BLaER1 (cell line): ENCODE measurements around the gene TET1.
A peak's percentile ranks its signal among the peaks of the same experiment; 100 is the strongest.
"Not testable (repeated sequence)": the region's sequence is repeated elsewhere in the genome, so short reads cannot be mapped to it uniquely, and the experiment has no call there.

Experiments
- H3K27ac ChIP-seq: shearing (Covaris generic); formaldehyde crosslinking; 2 replicates; pipeline ENCODE4 v1.8.1; 2022
- H3K27me3 ChIP-seq: shearing (Covaris generic); formaldehyde crosslinking; 2 replicates; pipeline ENCODE4 v1.8.1; 2022
- H3K36me3 ChIP-seq: shearing (Covaris generic); formaldehyde crosslinking; 2 replicates; pipeline ENCODE4 v1.8.1; 2022
- H3K4me1 ChIP-seq: shearing (Covaris generic); formaldehyde crosslinking; 2 replicates; pipeline ENCODE4 v1.8.1; 2022
- H3K4me2 ChIP-seq: shearing (Covaris generic); formaldehyde crosslinking; 2 replicates; pipeline ENCODE4 v1.8.1; 2022
- H3K4me3 ChIP-seq: shearing (Covaris generic); formaldehyde crosslinking; 2 replicates; pipeline ENCODE4 v1.8.1; 2022
- H3K9ac ChIP-seq: shearing (Covaris generic); formaldehyde crosslinking; 2 replicates; pipeline ENCODE4 v1.8.1; 2022
- H3K9me3 ChIP-seq: shearing (Covaris generic); formaldehyde crosslinking; 2 replicates; pipeline ENCODE4 v1.8.1; 2022
- H4K20me1 ChIP-seq: shearing (Covaris generic); formaldehyde crosslinking; 2 replicates; pipeline ENCODE4 v1.8.1; 2022
- Cebpa-rat ChIP-seq: shearing (Covaris generic); IDR thresholded peaks from 2 replicates; pipeline ENCODE4 v1.8.1; 2022

The TET1 gene

DNA sequence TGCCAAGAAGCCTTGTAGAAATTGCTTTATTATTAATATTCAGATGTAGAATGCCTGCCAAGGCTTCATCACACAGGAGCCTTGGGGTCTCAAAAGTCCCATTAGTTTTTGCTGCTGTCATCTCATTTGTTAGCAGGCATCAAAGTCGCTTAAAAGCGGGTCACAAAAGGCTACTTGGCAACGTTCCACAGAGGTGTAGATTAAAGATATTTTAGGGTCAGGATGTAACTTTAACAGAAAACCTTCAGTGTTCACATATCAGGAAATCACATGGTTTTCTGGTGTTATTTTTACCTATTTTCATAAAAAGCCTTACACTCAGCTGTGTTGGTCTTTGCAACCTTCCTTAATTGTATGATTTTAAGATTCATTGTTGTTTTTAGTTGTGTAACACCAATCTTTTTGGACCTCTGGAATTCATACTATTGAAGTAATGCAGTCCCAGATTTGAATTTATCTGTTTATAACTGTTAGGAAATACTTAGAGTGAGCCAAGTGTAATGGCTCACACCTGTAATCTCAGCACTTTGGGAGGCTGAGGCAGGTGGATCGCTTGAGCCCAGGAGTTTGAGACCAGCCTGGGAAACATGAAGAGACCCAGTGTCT, 65.3 kb downstream of the TET1 start:
- H3K36me3 ChIP-seq = no peaks in the 10 kb centered on the region
- no peaks in the 10 kb centered on the region for H3K9me3 ChIP-seq
- peak overlapping the region; percentile 63 for H3K4me2 ChIP-seq
- H3K4me1 ChIP-seq = peaks cover 36% of the 10 kb centered on the region
- H4K20me1 ChIP-seq = no peaks in the 10 kb centered on the region
- H3K27ac ChIP-seq = no peak overlapping the region
- no peaks in the 10 kb centered on the region for H3K27me3 ChIP-seq
- no peak overlapping the region; the same call in 1 of the 2 replicates for H3K9ac ChIP-seq
- H3K4me3 ChIP-seq = no peak overlapping the region
- no peak for TF ChIP-seq Cebpa-rat

DNA sequence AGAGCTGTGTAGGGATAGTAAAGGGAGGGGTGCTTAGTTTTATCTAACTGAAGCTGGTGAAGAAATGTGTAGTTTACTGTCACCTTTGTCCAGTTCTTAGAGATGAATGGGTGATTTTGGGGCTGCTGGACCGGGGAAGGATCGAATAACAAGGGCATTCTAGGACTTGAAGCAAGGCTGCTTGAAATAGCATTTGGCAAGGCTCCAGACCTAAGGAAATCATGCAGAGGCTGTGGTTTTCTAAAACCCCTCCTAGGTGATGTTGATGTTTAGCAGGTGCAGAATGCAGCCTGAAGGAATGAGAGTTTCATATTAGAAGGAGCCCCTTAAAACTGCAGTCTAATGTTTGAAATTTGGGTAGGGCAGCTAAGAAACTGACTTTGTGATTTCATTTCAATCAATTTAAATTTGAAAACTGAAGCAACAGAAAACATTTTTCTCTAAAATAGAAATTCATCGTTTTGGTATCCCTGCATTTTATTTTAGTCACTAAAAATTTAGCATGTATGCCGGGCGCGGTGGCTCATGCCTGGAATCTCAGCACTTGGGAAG, 68.5 kb downstream of the TET1 start:
- Histone ChIP-seq H3K9me3 (no peaks in the 10 kb centered on the region), H3K36me3 (no peaks in the 10 kb centered on the region), H4K20me1 (no peaks in the 10 kb centered on the region), H3K4me3 (no peak overlapping the region), H3K9ac (no peak overlapping the region), H3K4me1 (peaks cover 29% of the 10 kb centered on the region), H3K27ac (no peak overlapping the region), H3K27me3 (no peaks in the 10 kb centered on the region), H3K4me2 (peak overlapping the region; percentile 56)
- TF ChIP-seq Cebpa-rat = no peak

DNA sequence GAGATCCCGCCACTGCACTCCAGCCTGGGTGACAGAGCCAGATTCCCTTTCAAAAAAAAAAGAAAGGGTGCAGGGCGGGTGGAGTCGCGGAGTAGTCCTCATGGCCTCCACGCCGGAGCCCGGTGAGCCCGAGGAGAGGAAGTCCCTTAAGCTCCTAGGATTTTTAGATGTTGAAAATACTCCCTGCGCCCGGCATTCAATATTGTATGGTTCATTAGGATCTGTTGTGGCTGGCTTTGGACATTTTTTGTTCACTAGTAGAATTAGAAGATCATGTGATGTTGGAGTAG, 72.1 kb downstream of the TET1 start:
- H3K36me3 ChIP-seq, H3K9ac ChIP-seq, H3K4me2 ChIP-seq, H3K4me3 ChIP-seq, H4K20me1 ChIP-seq, H3K9me3 ChIP-seq, H3K27ac ChIP-seq, H3K27me3 ChIP-seq: not testable (repeated sequence)
- H3K4me1 ChIP-seq = peaks cover 15% of the 10 kb centered on the region

DNA sequence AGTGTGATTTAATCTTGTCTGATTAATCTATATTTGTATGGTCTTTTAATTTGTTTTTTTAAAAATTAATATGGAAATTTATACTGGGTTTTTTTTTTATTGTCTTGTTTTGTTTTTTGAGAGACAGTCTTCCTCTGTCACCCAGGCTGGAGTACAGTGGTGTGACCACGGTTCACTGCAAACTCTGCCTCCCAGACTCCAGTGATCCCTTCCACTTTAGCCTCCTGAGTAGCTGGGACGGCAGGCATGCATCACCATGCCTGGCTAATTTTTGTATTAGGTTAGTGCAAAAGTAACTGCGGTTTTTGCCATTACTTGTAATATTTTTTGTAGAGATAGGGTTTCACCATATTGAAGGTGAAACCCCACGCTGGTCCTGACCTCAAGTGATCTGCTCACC, 73.1 kb downstream of the TET1 start:
- Histone ChIP-seq H3K9ac (no peak overlapping the region), H3K4me2 (no peak overlapping the region), H3K27me3 (no peaks in the 10 kb centered on the region), H3K4me1 (peaks cover 9% of the 10 kb centered on the region), H3K36me3 (no peaks in the 10 kb centered on the region), H3K27ac (no peak overlapping the region), H3K4me3 (no peak overlapping the region), H4K20me1 (no peaks in the 10 kb centered on the region), H3K9me3 (no peaks in the 10 kb centered on the region)
- no peak for TF ChIP-seq Cebpa-rat

DNA sequence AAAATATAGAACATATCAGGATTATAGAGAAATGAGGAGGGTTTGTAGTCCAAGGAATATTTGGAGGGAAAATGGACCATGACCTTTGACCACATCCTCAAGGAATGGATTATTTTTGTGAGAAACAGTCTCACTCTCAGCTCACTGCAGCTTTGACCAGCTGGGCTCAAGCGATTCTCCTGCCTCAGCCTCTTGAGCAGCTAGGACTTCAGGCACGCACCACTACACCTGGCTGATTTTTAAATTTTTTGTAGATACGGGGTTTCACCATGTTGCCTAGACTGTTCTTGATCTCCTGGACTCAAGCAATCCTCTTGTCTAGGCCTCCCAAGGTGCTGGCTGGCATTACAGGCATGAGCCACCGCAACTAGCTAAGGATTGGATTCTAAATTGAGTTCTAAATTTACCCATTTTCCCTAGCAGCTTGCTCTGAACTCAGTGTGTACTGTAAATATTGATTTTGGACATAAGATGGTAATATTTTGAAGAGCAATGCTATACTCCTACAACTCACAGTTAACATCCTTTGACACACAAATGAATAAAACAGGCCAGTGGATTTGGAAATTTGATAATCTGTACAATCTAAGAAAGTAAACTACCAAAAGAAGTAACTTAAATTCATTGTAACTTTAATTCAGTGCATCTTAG, 73.8 kb downstream of the TET1 start:
- Histone ChIP-seq H3K4me3 (no peak overlapping the region), H3K4me2 (no peak overlapping the region), H3K27ac (no peak overlapping the region), H4K20me1 (no peaks in the 10 kb centered on the region), H3K27me3 (no peaks in the 10 kb centered on the region), H3K9ac (no peak overlapping the region), H3K36me3 (no peaks in the 10 kb centered on the region), H3K9me3 (no peaks in the 10 kb centered on the region), H3K4me1 (peaks cover 2% of the 10 kb centered on the region)
- no peak for TF ChIP-seq Cebpa-rat

DNA sequence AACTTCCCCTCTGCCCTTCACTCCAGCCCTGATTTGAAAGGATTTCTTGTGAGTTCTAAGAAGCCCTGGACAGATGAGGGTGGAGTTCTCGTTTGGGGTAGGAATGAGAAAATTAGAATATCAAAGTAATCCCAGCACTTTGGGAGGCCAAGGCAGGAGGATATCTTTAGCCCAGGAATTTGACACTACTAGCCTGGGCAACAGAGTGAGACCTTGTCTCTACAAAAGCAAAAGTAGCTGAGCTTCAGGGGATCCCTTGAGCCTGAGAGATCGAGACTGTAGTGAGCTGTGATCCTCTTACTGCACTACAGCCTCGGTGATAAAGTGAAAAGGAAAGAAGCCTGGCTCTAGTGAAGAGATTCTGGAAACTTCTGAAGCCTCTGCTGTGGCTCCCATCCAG, 76.2 kb downstream of the TET1 start:
- H3K9me3 ChIP-seq = no peaks in the 10 kb centered on the region
- H3K4me1 ChIP-seq = no peaks in the 10 kb centered on the region
- no peaks in the 10 kb centered on the region for H4K20me1 ChIP-seq
- H3K9ac ChIP-seq = no peak overlapping the region
- no peaks in the 10 kb centered on the region for H3K27me3 ChIP-seq
- TF ChIP-seq Cebpa-rat = no peak
- no peak overlapping the region for H3K4me2 ChIP-seq
- H3K4me3 ChIP-seq = no peak overlapping the region
- no peaks in the 10 kb centered on the region for H3K36me3 ChIP-seq
- H3K27ac ChIP-seq = no peak overlapping the region

DNA sequence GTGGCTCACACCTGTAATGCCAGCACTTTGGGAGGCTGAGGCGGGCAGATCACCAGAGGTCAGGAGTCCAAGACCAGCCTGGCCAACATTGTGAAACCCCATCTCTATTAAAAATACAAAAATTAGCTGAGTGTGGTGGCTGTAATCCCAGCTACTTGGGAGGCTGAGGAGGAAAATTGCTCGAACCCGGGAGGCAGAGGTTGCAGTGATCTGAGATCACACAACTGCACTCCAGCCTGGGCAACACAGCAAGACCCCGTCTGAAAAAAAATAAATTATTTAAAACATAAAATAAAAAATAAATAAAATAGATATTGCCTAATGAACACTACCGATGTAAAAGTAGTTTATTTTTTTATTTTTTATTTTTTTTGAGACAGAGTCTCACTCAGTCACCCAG, 83.4 kb downstream of the TET1 start:
- not testable (repeated sequence) for H3K27me3 ChIP-seq, H3K4me2 ChIP-seq, H4K20me1 ChIP-seq, H3K4me3 ChIP-seq, H3K9me3 ChIP-seq, H3K36me3 ChIP-seq, H3K4me1 ChIP-seq, H3K27ac ChIP-seq, H3K9ac ChIP-seq

DNA sequence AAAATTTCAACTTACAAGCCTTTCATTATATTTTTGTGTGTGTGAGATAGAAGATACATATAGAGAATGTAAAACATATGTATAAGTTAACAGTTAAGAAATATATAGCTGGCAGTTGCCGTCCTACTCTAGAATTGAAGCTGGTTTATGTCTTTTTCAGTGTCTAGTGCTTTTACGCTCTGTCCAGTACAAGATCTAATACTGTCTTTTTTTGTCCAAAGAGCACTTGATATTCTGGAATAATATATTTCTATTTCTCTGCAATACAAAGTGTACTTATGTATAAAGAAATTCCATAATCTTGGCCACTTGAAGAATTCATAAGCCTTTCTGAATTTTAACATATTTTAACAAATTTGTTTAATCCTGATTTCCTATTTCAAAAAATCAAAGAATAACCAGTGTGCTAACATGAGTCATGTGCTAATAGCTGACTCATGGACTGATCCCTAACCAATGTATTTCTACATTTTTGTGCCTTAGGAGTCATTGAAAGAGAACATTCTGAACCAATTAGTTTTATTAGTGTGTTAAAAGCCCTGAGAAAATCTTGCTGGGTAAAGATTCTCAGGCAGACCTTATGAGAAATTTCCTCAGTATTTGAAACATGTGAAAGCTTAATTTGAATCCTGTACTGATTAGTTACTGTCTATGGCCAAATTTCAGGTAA, 87.7 kb downstream of the TET1 start:
- H3K4me2 ChIP-seq = no peak overlapping the region
- H4K20me1 ChIP-seq = no peaks in the 10 kb centered on the region
- no peak for TF ChIP-seq Cebpa-rat
- no peak overlapping the region for H3K27ac ChIP-seq
- no peak overlapping the region for H3K9ac ChIP-seq
- H3K9me3 ChIP-seq = no peaks in the 10 kb centered on the region
- no peaks in the 10 kb centered on the region for H3K4me1 ChIP-seq
- no peak overlapping the region for H3K4me3 ChIP-seq
- no peaks in the 10 kb centered on the region for H3K27me3 ChIP-seq
- H3K36me3 ChIP-seq = no peaks in the 10 kb centered on the region

DNA sequence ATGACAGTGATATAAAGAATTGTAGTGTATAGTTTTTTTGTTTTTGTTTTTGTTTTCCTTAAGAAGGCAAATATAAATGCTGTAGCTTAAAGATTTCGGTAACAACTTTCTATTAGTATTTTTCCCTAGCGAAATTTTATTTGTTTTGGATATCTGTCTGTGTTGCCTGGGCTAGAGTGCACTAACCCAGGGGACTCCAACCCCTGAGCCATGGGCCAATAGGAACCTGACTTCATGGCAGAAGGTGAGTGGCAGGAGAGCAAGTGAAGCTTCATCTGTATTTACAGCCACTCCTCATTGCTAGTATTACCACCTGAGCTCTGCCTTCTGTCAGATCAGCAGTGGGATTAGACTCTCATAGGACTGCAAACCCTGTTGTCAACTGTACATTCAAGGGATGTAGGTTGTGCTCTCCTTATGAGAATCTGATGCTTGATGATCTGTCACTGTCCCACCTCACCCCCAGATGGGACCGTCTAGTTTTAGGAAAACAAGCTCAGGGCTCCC, 95.5 kb downstream of the TET1 start:
- Histone ChIP-seq H3K4me1 (no peaks in the 10 kb centered on the region), H3K9ac (no peak overlapping the region), H3K27ac (no peak overlapping the region), H3K4me2 (no peak overlapping the region), H3K9me3 (peaks cover 4% of the 10 kb centered on the region; the same call in 1 of the 2 replicates), H3K4me3 (no peak overlapping the region), H3K27me3 (no peaks in the 10 kb centered on the region), H3K36me3 (no peaks in the 10 kb centered on the region), H4K20me1 (no peaks in the 10 kb centered on the region)
- no peak for TF ChIP-seq Cebpa-rat

DNA sequence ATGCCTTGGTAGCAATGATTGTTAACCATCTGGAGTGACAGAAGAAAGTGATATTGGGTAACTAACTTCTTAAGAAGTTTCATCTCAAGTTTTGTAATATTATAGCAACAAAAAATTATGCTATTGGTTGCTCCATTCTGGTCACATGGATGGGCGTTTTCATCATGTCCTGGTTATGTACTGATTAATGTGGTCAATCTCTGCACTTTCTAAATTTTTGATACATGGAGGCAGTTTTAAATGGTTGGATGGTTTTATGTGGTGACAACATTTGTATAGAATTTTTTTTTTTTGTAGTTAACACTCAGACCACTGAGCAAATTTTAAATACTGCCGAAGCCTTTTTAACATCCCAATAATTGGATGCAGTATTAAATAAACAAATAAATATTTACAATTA, 105.7 kb downstream of the TET1 start:
- no peak for TF ChIP-seq Cebpa-rat
- H3K4me3 ChIP-seq = no peak overlapping the region
- no peak overlapping the region for H3K9ac ChIP-seq
- no peaks in the 10 kb centered on the region for H3K36me3 ChIP-seq
- no peaks in the 10 kb centered on the region for H4K20me1 ChIP-seq
- no peaks in the 10 kb centered on the region for H3K27me3 ChIP-seq
- H3K4me1 ChIP-seq = no peaks in the 10 kb centered on the region
- H3K9me3 ChIP-seq = no peaks in the 10 kb centered on the region
- H3K27ac ChIP-seq = no peak overlapping the region
- no peak overlapping the region for H3K4me2 ChIP-seq
